Adipose tissue (tissue), 3 donors: ENCODE data around the gene ZNF385D. TPM values are rescaled to one million over a fixed set of nuclear protein-coding genes. Genes with fewer than 3 reads are reported as not detected.

Experiments used
- H3K27ac ChIP-seq: one replicate; pipeline ENCODE4 v1.5.1; 2013; ENCODE audit warnings: low read depth, low read length
- WGBS, 3 donors: extraction: QIAGEN DNeasy Blood & Tissue Kit; methylation state at CpG; one replicate each; pipeline ENCODE4 v1.1.7; 2013; 5-methylcytosine and 5-hydroxymethylcytosine counted together
- polyA plus RNA-seq, 3 donors: library from polyadenylated mRNA; stranded (reverse); fragments of 200-250 nt; gene quantifications; one replicate each; pipeline ENCODE4 v1.2.3, GENCODE V29; 2013
- donor health status: healthy with polysubstance abuse.
- donor health status: Bipolar disorder and iron deficiency.
- donor health status: healthy.

ZNF385D gene
- polyA plus RNA-seq, 3 donors: 0.49 to 3.9 (median 3.9) TPM

DNA sequence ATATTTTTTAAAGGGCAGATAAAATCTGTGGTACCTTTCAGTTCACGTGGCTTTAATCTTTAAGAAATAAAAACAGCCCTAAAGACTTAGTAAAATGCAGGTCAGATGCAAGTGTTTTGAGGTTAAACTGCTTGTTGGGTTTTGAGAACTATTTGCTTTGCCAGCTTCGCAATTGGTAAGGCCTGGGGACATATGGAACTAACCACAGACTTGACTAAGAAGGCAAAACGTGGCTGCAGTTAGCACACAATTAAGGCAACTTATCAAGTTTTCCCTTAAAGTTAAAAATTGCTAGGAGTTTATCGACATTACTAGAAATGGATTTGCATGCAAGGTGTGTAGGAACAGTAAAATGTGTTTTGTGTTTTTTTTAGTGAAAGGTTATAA, 206.9 kb downstream of the ZNF385D start:
- 47 to 69% (median 68%) methylated on average over 4 of the region's 4 CpGs for WGBS, 3 donors

DNA sequence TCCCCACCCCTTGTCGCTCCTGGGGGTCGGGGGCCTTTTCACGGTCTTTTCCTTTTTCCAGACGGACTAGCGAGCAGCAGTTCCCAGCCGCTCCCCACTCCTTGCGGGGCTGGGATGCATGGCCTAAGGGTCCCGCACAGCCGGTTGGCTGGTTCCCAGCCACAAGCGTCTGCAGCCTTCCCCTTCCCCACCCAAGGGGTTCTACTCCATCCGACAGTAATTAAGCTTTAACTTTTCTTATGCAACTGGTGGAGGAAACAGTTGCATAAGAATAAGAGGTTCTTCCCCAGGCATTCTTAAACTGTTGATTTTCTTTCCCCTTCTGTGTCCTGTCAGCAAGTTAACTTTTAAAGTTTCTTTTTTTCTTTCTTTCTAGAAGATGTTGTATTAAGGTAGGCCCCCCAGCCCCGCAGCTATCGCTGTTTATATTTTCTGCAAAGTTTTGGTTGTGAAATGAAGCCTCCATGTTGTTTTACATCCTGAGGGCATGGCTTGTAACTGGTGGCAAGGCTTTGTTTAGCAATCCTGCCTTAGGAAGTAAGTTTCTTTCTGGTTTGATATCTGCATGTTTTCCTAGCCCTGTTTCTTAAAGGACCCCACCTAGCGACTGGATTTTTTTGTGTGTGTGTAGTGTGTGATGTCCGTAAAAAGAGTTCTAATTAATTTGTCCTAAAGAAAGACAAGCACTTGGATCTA, 207.5 kb downstream of the ZNF385D start:
- 69 to 86% (median 78%) methylated on average over 15 of the region's 15 CpGs for WGBS, 3 donors
- no peak overlapping the region for H3K27ac ChIP-seq

More for the DNA sequence above, 206.9 kb downstream of the ZNF385D start:
- no peak overlapping the region for H3K27ac ChIP-seq

DNA sequence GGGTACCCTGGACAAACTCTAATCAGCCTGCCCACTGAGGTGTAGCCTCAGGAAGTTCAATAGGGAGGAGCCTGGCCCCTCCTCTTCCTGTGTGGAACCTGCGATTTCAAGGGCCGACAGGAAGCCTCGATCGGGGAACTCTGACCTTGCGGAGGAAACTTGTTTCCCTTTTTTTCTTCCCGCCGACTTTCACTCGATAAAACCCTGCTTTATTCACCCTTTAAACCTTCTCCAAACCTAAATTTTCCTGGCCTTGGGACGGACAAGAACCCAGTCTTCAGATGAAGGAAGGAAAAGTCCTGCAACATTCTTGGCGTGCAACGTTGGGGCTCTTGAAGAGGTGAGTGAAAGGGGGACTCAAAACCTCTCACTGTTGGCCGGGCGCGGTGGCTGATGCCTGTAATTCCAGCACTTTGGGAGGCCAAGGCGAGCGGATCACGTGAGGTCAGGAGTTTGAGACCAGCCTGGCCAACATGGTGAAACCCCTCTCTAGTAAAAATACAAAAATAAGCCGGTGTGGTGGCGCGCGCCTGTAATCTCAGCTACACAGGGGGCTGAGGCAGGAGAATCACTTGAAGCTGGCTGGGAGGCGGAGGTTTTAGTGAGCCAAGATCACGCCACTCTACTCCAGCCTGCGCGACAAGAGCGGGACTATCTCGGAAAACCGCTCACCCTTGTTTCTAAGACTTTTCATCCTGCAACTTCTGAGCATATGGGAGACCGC, 208.2 kb downstream of the ZNF385D start:
- H3K27ac ChIP-seq: no peak overlapping the region
- 79 to 89% (median 86%) methylated on average over 29 of the region's 29 CpGs for WGBS, 3 donors

DNA sequence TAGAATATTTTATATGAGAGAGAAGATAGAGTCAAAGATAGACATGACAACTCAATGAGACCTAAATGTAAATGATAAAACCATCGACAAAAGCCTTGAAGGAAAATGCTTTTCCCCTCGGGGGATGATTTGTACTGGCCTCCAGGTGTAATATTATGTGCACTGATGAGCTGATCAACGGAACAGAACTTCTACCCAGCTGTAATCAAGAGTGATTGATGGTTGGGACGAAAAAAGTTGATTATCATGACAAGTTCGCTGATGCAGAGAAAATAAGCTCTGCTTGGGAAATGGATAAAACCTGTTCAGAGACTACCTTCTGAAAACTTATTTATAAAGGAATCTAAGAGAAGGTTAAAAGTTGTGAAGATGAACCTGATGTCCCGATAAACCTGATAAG, 210.7 kb downstream of the ZNF385D start:
- WGBS, 3 donors: 66 to 89% (median 88%) methylated on average over 6 of the region's 6 CpGs
- H3K27ac ChIP-seq: no peak overlapping the region

DNA sequence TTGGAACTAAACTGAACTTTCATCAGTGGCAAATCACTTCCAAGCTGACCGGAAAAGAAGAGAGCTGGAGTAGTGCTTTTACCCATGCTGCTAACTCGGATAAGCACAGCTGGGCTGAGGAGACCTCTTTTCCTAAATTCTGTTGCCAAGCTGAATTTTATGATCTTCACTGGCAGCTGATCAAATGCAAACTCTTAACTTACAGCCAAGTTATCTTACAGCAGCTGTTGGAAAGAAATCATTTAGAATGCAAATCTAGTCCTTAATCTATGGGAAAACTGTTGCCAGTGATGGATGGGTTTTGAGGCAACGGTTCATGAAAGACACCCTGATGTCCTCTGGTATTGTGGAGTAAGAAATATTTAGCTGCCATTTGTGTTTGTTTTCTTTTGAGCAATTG, 216.5 kb downstream of the ZNF385D start:
- 63 to 65% (median 64%) methylated on average over 3 of the region's 3 CpGs for WGBS, 3 donors

DNA sequence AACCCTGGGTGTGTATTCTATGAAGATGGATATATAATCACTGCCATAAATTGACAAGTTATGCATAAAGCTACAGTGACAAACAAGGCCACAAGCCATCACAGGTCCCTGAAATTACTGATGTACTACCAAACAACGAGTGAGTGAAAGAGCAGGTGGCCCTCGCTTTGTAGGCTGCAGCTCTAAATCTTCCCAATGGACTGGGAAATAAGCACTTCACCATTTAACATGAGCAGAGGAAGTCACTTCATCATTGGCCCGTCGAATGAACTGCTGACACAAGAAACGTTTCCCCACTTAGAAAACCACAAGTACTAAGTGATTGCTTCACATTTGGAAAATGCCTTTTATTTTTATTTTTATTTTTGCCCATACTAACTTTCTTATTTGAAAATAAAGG, 218.0 kb downstream of the ZNF385D start:
- WGBS, 3 donors: 40 to 53% (median 50%) methylated on average over 5 of the region's 5 CpGs
- H3K27ac ChIP-seq: no peak overlapping the region

More for the DNA sequence above, 216.5 kb downstream of the ZNF385D start:
- H3K27ac ChIP-seq: no peak overlapping the region

DNA sequence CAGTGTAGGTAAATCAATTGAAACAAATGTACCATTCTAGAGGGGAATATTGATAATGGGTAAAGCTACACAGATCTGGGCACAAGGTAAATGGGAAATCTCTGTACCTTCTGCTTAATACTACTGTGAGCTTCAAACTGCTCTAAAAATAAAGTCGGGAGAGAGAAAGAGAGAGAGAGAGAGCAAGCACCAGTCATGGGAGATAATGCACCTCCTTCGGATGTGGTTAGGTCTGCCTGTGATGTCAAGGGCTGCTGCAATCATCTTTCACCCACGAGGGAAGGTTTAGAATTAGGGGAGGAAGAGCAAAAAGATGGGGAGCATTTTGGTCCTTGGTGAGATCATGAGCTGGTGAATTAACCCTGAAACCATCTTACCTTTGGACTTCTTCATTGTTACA, 219.1 kb downstream of the ZNF385D start:
- 65 to 83% (median 71%) methylated on average over 3 of the region's 3 CpGs for WGBS, 3 donors
- H3K27ac ChIP-seq: no peak overlapping the region

DNA sequence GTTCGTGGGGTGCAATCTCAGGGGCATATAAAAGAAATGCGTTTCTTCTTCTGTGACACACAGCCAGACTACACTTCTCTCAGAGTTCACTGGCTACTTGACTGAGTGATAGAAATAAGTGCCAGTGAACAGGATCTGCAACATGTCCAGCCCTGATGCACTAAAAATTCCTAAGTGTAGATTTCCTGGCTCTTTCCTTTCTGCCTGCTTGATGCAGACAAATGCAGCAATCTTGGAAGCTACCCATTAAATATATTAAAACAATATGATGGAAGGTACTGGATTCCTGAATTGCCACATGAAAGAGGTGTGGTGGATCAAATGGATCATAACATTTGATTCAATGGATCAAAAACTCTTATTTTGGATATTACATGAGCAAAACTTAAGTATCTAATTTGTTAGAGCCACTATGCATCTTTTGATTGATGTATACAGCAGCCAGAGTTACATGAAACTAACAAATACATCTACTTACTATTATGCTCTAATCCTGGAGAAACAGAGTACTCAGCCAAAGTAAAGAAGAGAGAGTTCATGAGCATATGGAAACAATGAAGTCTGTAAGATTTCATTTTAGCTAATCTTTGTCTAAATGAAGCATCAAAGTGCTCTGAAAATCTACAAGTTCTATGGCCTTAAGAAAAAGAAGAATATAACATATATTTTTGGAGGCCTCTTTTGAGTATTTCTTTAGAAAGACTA, 222.6 kb downstream of the ZNF385D start:
- H3K27ac ChIP-seq: no peak overlapping the region
- WGBS, 3 donors: 64 to 79% (median 75%) methylated on average over 2 of the region's 2 CpGs

DNA sequence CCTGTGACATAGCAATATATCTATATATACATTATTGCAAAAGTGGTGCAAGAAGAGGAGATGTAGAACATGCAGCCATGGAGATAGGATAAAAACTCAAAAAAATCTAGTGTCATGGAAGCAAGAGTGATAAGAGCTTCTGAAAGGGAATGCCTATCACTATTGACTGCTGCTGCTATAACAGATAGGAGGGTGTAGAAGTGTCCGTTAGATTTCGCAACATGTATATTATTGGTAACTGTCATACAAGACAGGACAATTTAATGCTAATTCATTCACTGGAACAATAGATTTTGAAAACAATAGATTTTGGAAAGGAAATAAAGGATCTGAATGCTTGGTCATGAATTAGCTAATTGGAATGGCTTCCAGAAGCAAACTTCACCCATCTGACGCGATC, 224.5 kb downstream of the ZNF385D start:
- H3K27ac ChIP-seq: no peak overlapping the region
- 80 to 92% (median 90%) methylated on average over 4 of the region's 4 CpGs for WGBS, 3 donors

DNA sequence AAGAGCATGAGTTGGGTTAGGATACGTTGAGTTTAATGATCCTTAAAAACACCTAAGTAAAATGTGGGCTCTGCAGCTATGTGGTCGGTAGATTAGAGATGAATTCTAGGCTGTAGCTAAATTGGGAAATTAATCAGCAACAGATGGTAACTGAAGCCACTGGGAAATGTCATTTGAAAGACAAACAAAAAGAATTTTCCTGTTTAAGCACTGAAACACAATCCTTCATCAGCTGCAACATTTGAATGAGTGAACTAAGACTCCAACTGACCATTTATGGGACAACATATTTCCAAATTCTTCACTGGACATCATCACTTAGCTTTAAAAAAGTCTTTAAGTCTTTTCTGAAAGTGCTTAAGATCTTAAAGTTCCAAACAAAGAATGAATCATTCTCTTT, 226.9 kb downstream of the ZNF385D start:
- WGBS, 3 donors: 66 to 72% (median 67%) methylated on average over 2 of the region's 2 CpGs
- no peak overlapping the region for H3K27ac ChIP-seq

DNA sequence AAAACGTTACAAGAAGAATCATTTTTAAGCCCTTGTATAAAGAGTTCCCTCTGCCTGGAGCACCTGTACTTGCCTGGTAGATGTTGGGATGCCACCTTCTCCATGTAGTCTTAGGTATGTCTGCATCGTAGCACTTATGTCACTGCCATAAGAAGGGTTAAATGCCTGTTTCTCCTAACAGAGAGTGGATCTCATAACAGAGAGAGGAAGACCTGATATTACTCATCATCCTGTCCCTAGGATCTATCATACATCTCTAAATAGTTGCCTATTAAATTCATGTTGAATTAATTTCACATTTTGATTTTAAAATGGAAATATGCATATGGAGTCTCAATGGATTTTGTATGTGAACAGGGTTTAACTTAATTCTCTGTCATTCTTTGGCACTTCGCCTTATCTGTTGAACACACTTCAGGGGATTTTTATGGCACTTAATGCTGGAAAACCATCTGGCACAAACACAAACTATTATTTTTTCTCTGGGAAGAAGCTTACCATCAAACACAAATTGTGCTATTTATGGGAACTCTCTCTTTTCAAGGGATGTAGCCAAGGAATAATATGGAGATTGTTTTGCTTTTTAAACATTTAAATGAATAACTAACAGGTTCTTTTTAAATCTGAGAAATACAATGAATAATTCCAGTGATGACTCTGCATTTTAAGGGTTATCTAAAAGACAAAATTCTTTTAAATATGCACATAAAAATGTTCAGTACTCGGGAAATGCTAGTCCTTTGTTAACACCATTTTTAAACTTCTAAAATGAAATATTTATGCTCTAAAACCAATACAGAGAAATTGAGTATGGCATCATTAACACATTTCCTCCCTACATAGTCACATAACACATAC, 230.7 kb downstream of the ZNF385D start:
- no peak overlapping the region for H3K27ac ChIP-seq
- 38 to 66% (median 47%) methylated on average over 4 of the region's 4 CpGs for WGBS, 3 donors

DNA sequence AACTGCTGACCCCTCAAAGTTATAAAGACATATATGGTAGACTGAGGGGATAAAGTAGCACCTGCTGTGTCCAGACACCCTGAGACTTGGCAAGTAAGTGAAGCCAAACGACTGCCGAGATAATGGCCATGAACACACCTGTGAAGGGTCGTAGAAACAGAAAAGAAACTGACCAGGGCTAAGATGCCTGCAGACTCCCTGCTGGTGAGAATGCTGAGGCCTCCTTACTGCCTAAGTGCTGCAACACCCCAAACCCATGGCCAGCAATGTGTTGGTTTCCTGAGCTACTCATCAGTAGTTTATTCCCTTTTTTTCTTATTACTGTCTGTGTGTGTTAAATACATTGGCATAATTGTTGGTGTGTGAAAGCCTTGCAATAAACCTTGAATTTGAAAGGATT, 233.8 kb downstream of the ZNF385D start:
- no peak overlapping the region for H3K27ac ChIP-seq
- WGBS, 3 donors: 43 to 82% (median 80%) methylated on average over 3 of the region's 3 CpGs

DNA sequence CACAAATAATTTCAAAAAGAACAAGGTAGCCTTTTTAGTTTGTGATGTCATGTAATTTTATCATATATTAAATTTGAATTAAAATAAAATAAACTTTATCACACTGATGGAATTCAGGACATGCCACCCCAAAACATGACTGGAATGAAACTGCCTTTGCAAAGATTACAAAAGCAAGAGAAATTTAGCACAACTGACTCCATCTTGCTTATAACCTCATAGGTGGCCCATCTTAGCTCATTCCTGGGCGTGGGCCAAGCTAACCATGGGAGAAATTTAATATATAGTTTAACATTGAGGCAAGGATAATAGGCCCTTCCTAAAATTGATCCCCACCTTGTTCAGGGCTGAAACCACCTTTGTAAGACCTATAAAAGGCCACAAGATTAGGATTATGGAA, 235.6 kb downstream of the ZNF385D start:
- no peak overlapping the region for H3K27ac ChIP-seq
- 53 to 88% (median 83%) methylated on average over 1 of the region's 1 CpG for WGBS, 3 donors

DNA sequence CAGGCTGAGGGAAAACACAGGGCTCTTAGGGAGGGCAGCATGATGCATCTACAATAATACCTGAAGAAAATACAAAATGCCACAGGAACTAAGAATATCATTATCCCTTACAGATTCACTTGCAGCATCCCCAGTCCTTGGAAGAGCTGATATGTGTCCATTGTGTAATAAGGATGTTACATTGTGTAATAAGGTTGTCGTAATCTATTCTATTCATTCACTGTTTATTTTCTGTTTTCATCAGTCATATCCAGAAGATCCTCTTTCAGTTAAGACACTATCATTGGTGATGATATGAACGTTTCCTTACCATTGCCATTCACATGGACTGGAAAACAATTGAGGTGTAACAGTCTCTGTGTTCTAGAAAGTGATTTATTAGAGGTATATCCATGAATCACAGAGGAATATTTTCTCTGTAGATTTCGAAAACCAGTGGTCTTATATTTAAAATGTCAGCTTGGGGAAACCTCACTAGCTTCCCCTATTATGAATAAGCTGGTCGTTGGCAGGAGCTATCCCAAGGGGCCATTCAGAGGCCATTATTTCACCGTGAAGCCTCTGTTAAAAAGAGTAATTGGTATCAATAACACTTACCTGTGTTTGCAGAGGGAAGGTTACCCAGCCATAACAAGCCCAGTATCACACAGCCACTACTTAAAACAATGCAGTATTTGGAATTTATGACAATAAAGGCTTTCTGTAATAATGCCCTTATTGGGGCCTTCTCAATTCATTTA, 241.1 kb downstream of the ZNF385D start:
- WGBS, 3 donors: 52 to 65% (median 58%) methylated on average over 5 of the region's 5 CpGs
- H3K27ac ChIP-seq: no peak overlapping the region

DNA sequence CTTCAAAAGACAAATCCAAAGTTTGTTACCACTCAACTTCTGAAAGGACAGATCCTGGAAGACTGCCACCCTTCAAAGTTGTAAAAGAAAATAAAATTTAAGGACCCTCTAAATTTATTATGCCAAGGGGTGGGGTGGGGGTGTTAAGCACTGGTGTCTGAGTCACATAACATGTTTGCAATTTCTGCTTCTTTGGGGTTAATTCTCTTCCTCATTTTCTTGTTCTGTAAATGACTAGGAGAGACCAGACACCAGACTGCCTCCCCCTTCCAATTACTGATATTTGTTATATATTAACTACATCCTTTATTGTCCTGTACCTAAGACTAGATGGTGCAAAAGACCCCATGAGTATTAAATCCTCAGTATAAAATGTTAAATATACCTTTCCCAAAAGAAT, 242.8 kb downstream of the ZNF385D start:
- H3K27ac ChIP-seq: no peak overlapping the region

DNA sequence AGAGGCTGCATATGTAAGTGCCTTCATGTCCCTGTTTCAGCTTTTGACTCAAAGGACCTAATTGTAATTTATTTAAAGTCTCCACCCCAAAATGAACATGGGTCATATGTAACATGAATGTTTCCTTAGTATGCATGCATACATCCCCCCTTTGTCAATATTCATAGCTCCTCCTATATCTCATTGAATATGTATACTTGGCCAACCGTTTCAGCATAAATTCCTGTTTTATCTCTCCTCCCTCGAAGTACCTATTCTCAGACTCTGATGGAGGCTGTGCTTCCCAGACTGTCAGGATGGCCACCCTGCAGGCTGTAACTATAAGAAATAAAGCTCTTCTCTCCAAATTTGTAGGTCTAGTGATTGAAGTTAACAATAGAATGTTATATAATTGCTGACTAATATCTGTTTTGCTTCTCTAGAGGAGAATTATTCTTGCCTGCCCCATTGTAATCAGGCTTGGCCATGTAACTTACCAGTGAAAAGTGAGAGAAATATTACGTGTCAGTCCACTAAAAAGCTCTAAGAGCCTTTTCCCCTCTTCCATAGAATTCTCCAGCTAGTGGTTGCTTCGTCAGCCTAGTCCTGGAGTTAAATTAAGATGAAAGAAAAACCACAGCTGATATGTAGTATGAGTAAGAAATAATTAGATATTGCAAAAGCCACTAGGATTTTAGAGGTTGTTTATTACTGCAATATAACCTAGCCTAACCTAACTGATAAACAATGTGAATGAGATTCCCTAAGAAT, 245.1 kb downstream of the ZNF385D start:
- H3K27ac ChIP-seq: no peak overlapping the region
- 42 to 78% (median 68%) methylated on average over 4 of the region's 4 CpGs for WGBS, 3 donors

DNA sequence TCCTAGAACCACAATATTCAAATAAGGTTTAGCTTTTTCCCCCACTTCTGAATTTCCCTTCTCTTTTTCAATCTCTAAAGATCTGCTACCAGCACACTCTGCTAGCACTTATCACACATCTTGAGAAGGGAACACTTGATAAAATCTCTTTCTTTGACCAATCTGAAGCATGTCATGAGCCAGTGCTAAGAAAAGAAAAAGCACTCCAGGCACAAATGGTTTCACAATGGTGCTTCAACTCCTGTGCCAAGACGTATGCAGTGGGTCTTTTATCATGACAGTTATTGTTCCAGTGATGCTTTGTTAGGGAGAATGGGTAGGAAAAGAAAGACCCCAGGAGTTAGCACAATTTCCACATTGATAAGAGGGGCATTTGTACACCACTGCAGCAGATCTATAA, 248.4 kb downstream of the ZNF385D start:
- no peak overlapping the region for H3K27ac ChIP-seq
- WGBS, 3 donors: 41 to 71% (median 68%) methylated on average over 1 of the region's 1 CpG
